Mesothelial cell of epicardium (in vitro differentiated cells): Measurements from ENCODE around the gene MTERF1. TPM values are rescaled to one million over a fixed set of nuclear protein-coding genes. Genes with fewer than 3 reads are reported as not detected.
A peak's percentile ranks its signal among the peaks of the same experiment; 100 is the strongest.

Experiments
- DNase-seq, 2 experiments: peaks; one replicate each; pipeline ENCODE4 v3.0.0; 2021; ENCODE audit warnings: low spot score in 2 of 2; ENCODE audit not compliant: unreplicated experiment in 2 of 2
- H3K27ac Mint-ChIP-seq: 2 replicates; pipeline ENCODE4 v1.8.0; 2021; ENCODE audit warnings: mixed read lengths
- H3K27me3 Mint-ChIP-seq: 2 replicates; pipeline ENCODE4 v1.8.0; 2021; ENCODE audit warnings: low read depth, mixed read lengths
- H3K36me3 Mint-ChIP-seq: 2 replicates; pipeline ENCODE4 v1.8.0; 2021; ENCODE audit warnings: mixed read lengths
- H3K4me1 Mint-ChIP-seq: 2 replicates; pipeline ENCODE4 v1.8.0; 2021; ENCODE audit warnings: mixed read lengths
- H3K4me3 Mint-ChIP-seq: 2 replicates; pipeline ENCODE4 v1.8.0; 2021; ENCODE audit warnings: mild to moderate bottlenecking, moderate library complexity, mixed read lengths
- H3K9me3 Mint-ChIP-seq: 2 replicates; pipeline ENCODE4 v1.8.0; 2021; ENCODE audit warnings: mixed read lengths
- total RNA-seq: library from RNA; stranded (reverse); gene quantifications from 3 replicates; pipeline ENCODE4 v1.2.1, GENCODE V29; 2021
- TF ChIP-seq, protein P1 (sequence below): fragments of 200-600 bp; sonication (generic); IDR thresholded peaks from one replicate; pipeline ENCODE4 v1.5.0; 2021; ENCODE audit warnings: antibody characterized with exemption; ENCODE audit not compliant: unreplicated experiment

The MTERF1 gene
- total RNA-seq, 1 donor from 2014 or later = 14.7 TPM

DNA sequence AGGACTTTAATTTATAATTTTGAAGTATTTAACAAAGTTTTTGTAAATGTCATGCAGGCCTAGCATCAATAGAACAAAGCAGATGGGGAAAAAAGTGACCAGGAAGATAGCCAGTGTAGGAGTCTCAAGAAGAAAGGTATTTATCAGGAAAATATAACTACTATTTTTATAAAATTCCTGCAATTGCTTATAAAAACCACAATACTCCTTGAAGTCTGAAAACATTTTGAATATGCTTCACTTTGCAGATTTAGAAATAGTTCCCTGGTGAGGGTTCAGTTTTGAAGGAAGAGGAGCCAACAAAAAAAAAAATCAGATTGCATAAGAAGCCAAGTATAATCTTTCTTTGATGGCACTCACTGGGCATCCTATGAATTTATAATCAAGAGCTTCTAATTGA, 34.1 kb downstream of the MTERF1 start:
- no peak overlapping the region for H3K4me3 Mint-ChIP-seq

DNA sequence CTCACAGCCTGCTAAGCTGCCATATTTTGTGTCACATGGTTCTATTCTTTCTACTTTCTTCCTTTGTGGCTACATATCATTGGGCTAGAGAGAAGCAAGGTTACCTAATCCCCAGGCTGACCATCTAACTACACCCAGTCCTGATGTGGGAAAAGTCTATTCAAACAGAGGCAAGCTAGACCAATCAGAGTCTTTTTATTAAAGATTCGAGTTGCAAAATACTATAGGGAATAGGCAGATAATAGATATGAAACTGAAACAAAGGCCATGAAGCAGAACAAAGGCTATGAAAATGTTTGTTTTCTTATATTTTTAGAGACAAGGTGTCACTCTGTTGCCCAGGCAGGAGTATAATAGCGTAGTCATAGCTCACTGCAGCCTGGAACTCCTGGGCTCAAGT, 36.7 kb downstream of the MTERF1 start:
- TF ChIP-seq, protein P1, sequence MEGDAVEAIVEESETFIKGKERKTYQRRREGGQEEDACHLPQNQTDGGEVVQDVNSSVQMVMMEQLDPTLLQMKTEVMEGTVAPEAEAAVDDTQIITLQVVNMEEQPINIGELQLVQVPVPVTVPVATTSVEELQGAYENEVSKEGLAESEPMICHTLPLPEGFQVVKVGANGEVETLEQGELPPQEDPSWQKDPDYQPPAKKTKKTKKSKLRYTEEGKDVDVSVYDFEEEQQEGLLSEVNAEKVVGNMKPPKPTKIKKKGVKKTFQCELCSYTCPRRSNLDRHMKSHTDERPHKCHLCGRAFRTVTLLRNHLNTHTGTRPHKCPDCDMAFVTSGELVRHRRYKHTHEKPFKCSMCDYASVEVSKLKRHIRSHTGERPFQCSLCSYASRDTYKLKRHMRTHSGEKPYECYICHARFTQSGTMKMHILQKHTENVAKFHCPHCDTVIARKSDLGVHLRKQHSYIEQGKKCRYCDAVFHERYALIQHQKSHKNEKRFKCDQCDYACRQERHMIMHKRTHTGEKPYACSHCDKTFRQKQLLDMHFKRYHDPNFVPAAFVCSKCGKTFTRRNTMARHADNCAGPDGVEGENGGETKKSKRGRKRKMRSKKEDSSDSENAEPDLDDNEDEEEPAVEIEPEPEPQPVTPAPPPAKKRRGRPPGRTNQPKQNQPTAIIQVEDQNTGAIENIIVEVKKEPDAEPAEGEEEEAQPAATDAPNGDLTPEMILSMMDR = no peak
- DNase-seq = no peak
- Mint-ChIP-seq H3K36me3 (peaks cover 9% of the 10 kb centered on the region), H3K9me3 (peaks cover 27% of the 10 kb centered on the region), H3K4me3 (no peak overlapping the region), H3K27ac (no peak overlapping the region), H3K27me3 (no peaks in the 10 kb centered on the region), H3K4me1 (no peaks in the 10 kb centered on the region)

More for the DNA sequence above, 34.1 kb downstream of the MTERF1 start:
- H3K4me1 Mint-ChIP-seq = peaks cover 5% of the 10 kb centered on the region
- DNase-seq = no peak
- peaks cover 5% of the 10 kb centered on the region for H3K36me3 Mint-ChIP-seq
- TF ChIP-seq, protein P1 = no peak
- no peak overlapping the region for H3K27ac Mint-ChIP-seq
- peaks cover 22% of the 10 kb centered on the region for H3K9me3 Mint-ChIP-seq
- no peaks in the 10 kb centered on the region for H3K27me3 Mint-ChIP-seq

DNA sequence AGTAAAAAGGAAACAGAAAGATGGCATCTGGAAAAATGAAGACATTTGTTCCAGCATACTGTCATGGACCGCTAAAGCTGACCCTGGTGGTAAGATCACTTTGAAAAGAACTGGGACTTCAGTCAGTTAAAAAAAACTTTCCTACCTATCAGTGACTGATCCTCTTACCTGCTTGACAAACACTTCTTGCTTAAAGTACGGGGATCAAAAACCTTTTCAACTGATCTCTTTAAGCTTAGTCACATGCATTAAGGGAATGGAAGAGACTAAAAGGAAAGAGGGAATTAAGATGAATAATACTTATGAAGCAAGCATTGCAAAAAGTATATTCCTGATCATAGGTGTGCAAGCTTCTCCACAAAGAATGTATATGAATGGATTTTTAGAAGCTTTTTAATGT, 42.1 kb downstream of the MTERF1 start:
- DNase-seq = no peak
- Mint-ChIP-seq H3K27ac (no peak overlapping the region), H3K27me3 (no peaks in the 10 kb centered on the region), H3K9me3 (peaks cover 18% of the 10 kb centered on the region), H3K4me3 (no peak overlapping the region), H3K4me1 (peaks cover 17% of the 10 kb centered on the region), H3K36me3 (peaks cover 6% of the 10 kb centered on the region)
- TF ChIP-seq, protein P1 = no peak

DNA sequence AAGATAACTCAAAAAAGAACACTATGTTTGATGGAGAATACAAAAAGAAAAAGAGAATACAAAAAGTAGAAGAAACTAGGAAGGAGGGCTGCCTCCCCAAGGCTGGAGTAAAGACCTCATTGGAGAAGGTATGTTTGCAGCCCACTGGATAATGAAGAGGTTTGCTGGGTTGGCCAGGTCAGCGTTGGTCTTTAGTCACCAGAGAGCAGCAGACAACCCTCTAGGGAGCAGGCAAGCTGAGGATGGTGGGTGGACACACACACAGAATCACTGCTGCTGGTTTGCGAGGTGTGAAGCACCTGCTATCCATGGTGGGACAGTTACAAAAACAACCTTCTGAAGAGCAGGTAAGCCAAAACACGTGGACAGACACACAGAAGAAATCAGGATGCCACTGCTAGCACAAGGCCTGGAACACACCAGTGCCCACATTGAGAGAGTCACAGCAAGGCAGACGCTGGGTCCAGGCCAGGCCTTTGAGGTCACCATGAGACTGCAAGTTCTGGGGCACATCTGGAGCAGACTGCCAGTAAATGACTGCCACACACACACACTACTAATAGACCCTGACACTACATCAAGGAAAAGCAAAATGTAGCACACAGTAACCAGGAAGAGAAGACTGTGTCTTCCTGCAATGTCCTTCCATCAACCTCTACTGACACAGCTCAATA, 43.0 kb downstream of the MTERF1 start:
- DNase-seq = no peak
- Mint-ChIP-seq H3K27me3 (no peaks in the 10 kb centered on the region), H3K36me3 (peaks cover 6% of the 10 kb centered on the region), H3K27ac (no peak overlapping the region), H3K4me3 (no peak overlapping the region), H3K4me1 (peaks cover 17% of the 10 kb centered on the region), H3K9me3 (peaks cover 16% of the 10 kb centered on the region)
- TF ChIP-seq, protein P1 = no peak

DNA sequence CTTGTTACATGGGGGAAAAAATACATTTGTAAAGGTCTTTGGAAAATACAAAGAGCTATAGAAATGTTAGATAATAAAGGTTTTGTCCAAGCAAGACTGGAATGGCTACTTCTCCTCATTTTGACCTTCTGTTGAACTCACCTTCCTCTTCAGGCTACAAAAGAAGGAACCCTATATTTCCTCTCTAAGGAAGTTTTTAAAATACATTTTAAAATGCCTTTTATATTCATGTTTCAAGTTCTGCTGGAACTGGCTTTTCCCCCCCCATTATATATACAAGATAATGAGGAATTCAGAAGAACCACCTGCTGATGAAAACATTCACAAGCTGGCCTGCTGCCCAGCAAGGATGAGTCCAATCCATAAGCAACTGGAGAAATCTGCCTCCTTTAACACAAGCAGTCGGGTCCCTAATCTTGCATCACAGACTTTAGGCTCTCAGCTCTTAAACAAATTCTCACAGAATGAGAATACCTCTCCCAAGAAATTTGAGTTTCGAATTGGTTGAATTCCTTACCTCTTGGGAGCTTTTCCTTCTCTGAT, 44.6 kb downstream of the MTERF1 start:
- TF ChIP-seq, protein P1 = no peak
- Mint-ChIP-seq H3K27me3 (no peaks in the 10 kb centered on the region), H3K27ac (peak overlapping the region; percentile 82), H3K9me3 (no peaks in the 10 kb centered on the region), H3K4me3 (no peak overlapping the region), H3K4me1 (peaks cover 17% of the 10 kb centered on the region), H3K36me3 (no peaks in the 10 kb centered on the region)
- DNase-seq = no peak
